ENCODE measurements around the gene GLB1L3.
"Not testable (repeated sequence)": the region's sequence is repeated elsewhere in the genome, so short reads cannot be mapped to it uniquely, and the experiment has no call there.

GLB1L3 gene

GRCh38 chr11:134312223-134312622, 36.0 kb downstream of the GLB1L3 start:
- no peak for DNase-seq

- no peak for DNase-seq
These were observed 36.6 kb downstream of the GLB1L3 start for GRCh38 chr11:134312807-134313206.

- DNase-seq, result no peak
These were observed 37.2 kb downstream of the GLB1L3 start for GRCh38 chr11:134313379-134313778.

- DNase-seq, result no peak
These were observed 37.8 kb downstream of the GLB1L3 start for GRCh38 chr11:134313821-134314607.

GRCh38 chr11:134317103-134317502, 40.9 kb downstream of the GLB1L3 start:
- no peak for DNase-seq

GRCh38 chr11:134321373-134321772, 45.2 kb downstream of the GLB1L3 start:
- not testable (repeated sequence) for DNase-seq

- no peak for DNase-seq
These were observed 46.4 kb downstream of the GLB1L3 start for GRCh38 chr11:134322553-134322952.

- no peak for DNase-seq
These were observed 52.3 kb downstream of the GLB1L3 start for GRCh38 chr11:134328433-134328832.

GRCh38 chr11:134330611-134331353, 54.6 kb downstream of the GLB1L3 start:
- DNase-seq, result no peak

- peak in 48 of 58 donors; percentile 21 to 76 (median 50) for DNase-seq
These were observed 55.4 kb downstream of the GLB1L3 start, which contains the start of gene GLB1L2 for GRCh38 chr11:134331354-134332188. TSS of gene GLB1L2 (plus strand) at chr11:134331988. CDS start at chr11:134332062, 74 bp downstream.

- DNase-seq, result no peak
These were observed 56.0 kb downstream of the GLB1L3 start for GRCh38 chr11:134332189-134332631.

- no peak for DNase-seq
These were observed 56.6 kb downstream of the GLB1L3 start for GRCh38 chr11:134332782-134333181.

GRCh38 chr11:134333312-134333711, 57.1 kb downstream of the GLB1L3 start:
- no peak for DNase-seq

- no peak for DNase-seq
These were observed 57.8 kb downstream of the GLB1L3 start for GRCh38 chr11:134333946-134334345.

- no peak for DNase-seq
These were observed 58.8 kb downstream of the GLB1L3 start for GRCh38 chr11:134334796-134335571.

- DNase-seq, result no peak
These were observed 60.9 kb downstream of the GLB1L3 start for GRCh38 chr11:134337051-134337450.

GRCh38 chr11:134338068-134338467, 61.9 kb downstream of the GLB1L3 start:
- no peak for DNase-seq

GRCh38 chr11:134338654-134339053, 62.5 kb downstream of the GLB1L3 start:
- DNase-seq, result no peak

GRCh38 chr11:134339756-134340155, 63.6 kb downstream of the GLB1L3 start:
- no peak for DNase-seq

GRCh38 chr11:134340354-134340964, 64.3 kb downstream of the GLB1L3 start:
- DNase-seq, result no peak

All from anterior cingulate cortex (tissue), 58 donors.